Astrocyte (in vitro differentiated cells and primary cell): ENCODE results near the gene PSMC2.

Experiments
- CTCF ChIP-seq: IDR thresholded peaks from 2 replicates; pipeline ENCODE4 v1.5.1; 2011; ENCODE audit warnings: low read depth, mild to moderate bottlenecking, inconsistent platforms, low read length, moderate library complexity; ENCODE audit not compliant: insufficient read depth
- EZH2 ChIP-seq: IDR thresholded peaks from 2 replicates; pipeline ENCODE4 v1.6.1; 2012; ENCODE audit warnings: mild to moderate bottlenecking, low read length, inconsistent platforms; ENCODE audit not compliant: insufficient read depth

- TF ChIP-seq CTCF (no peak), EZH2 (no peak)
These were observed 1.0 kb upstream of the PSMC2 start for GRCh38 chr7:103346396-103346795.
